ENCODE data around the gene FAM171A2. TPM values are rescaled to one million over a fixed set of nuclear protein-coding genes. Genes with fewer than 3 reads are reported as not detected.

Gene FAM171A2
- polyA plus RNA-seq, 1 donor (not counting 4 experiments of a cell fraction or from before 2014, with no cell fraction given) = 0.35 TPM

GRCh38 chr17:44323359-44324091, 40.1 kb downstream of the FAM171A2 start:
- H4K20me1 ChIP-seq (ENCODE audit: control insufficient read depth, extremely low read depth, insufficient read depth, low read length) = peaks cover under 1% of the 10 kb centered on the region
- dilution Hi-C loops (cut with MboI; ENCODE audit: extremely low pct_ligation_motif_present, low sequenced_read_pairs) = no loop called here
- peak overlapping the region; percentile 74 for H3K4me2 ChIP-seq (ENCODE audit: control insufficient read depth, extremely low read depth, insufficient read depth, low read depth, low read length)
- peaks cover 25 to 33% of the 10 kb centered on the region in 2 experiments for H3K36me3 ChIP-seq (ENCODE audit: control insufficient read depth in 2 of 2, extremely low read depth in 1 of 2, insufficient read depth in 2 of 2, low read length in 2 of 2)
- no peak for TF ChIP-seq EZH2 (IDR thresholded peaks at IDR 0.05; ENCODE audit: low read length)
- no peak for TF ChIP-seq CTCF (optimal IDR thresholded peaks at IDR 0.05 in 1 of 3, IDR thresholded peaks at IDR 0.05 in 1 of 3, conservative IDR thresholded peaks at IDR 0.05 in 1 of 3; ENCODE audit: extremely low read depth in 1 of 3, insufficient read depth in 2 of 3, low read length in 3 of 3)
- DNase-seq (ENCODE audit: low read depth, low spot score) (no peak), FAIRE-seq (no peak)
- H3K4me3 ChIP-seq (ENCODE audit: control insufficient read depth in 2 of 3, extremely low read depth in 1 of 3, insufficient read depth in 2 of 3, low read depth in 1 of 3, low read length in 3 of 3) = peak overlapping the region; percentile 84 to 99 (median 86)
- peaks cover 17% of the 10 kb centered on the region for H3K79me2 ChIP-seq (ENCODE audit: control insufficient read depth, insufficient read depth, low read length)
- H3K4me1 ChIP-seq (ENCODE audit: control insufficient read depth, extremely low read depth, insufficient read depth, low read length) = peaks cover 4% of the 10 kb centered on the region
- H3K9me3 ChIP-seq (ENCODE audit: control insufficient read depth, low read depth, low read length) = no peaks in the 10 kb centered on the region
- no peak overlapping the region for H2AFZ ChIP-seq (ENCODE audit: control insufficient read depth, low read length)
- H3K9ac ChIP-seq (ENCODE audit: control insufficient read depth, extremely low read depth, insufficient read depth, low read length) = peak overlapping the region; percentile 86
- H3K9me1 ChIP-seq (ENCODE audit: control insufficient read depth, extremely low read depth, insufficient read depth, low read length) = no peaks in the 10 kb centered on the region
- H3K27me3 ChIP-seq (ENCODE audit: control insufficient read depth, extremely low read depth, insufficient read depth, low read length) = no peaks in the 10 kb centered on the region
- peak overlapping the region; percentile 78 for H3K27ac ChIP-seq (ENCODE audit: control insufficient read depth, insufficient read depth, low read length)

GRCh38 chr17:44322236-44322895, 41.3 kb downstream of the FAM171A2 start:
- H3K4me1 ChIP-seq (ENCODE audit: control insufficient read depth, extremely low read depth, insufficient read depth, low read length) = peaks cover 4% of the 10 kb centered on the region
- no peak overlapping the region for H3K27ac ChIP-seq (ENCODE audit: control insufficient read depth, insufficient read depth, low read length)
- TF ChIP-seq EZH2 (IDR thresholded peaks at IDR 0.05; ENCODE audit: low read length) = no peak
- no peak for TF ChIP-seq CTCF (optimal IDR thresholded peaks at IDR 0.05 in 1 of 3, IDR thresholded peaks at IDR 0.05 in 1 of 3, conservative IDR thresholded peaks at IDR 0.05 in 1 of 3; ENCODE audit: extremely low read depth in 1 of 3, insufficient read depth in 2 of 3, low read length in 3 of 3)
- FAIRE-seq (no peak), DNase-seq (ENCODE audit: low read depth, low spot score) (no peak)
- peaks cover 2% of the 10 kb centered on the region for H4K20me1 ChIP-seq (ENCODE audit: control insufficient read depth, extremely low read depth, insufficient read depth, low read length)
- peaks cover under 1% of the 10 kb centered on the region for H3K27me3 ChIP-seq (ENCODE audit: control insufficient read depth, extremely low read depth, insufficient read depth, low read length)
- H3K9me1 ChIP-seq (ENCODE audit: control insufficient read depth, extremely low read depth, insufficient read depth, low read length) = no peaks in the 10 kb centered on the region
- H3K4me2 ChIP-seq (ENCODE audit: control insufficient read depth, extremely low read depth, insufficient read depth, low read depth, low read length) = no peak overlapping the region
- dilution Hi-C loops (cut with MboI; ENCODE audit: extremely low pct_ligation_motif_present, low sequenced_read_pairs) = no loop called here
- H3K9ac ChIP-seq (ENCODE audit: control insufficient read depth, extremely low read depth, insufficient read depth, low read length) = no peak overlapping the region
- H3K9me3 ChIP-seq (ENCODE audit: control insufficient read depth, low read depth, low read length) = no peaks in the 10 kb centered on the region
- H3K36me3 ChIP-seq (ENCODE audit: control insufficient read depth in 2 of 2, extremely low read depth in 1 of 2, insufficient read depth in 2 of 2, low read length in 2 of 2) = peaks cover 25 to 33% of the 10 kb centered on the region in 2 experiments
- no peak overlapping the region for H2AFZ ChIP-seq (ENCODE audit: control insufficient read depth, low read length)
- H3K79me2 ChIP-seq (ENCODE audit: control insufficient read depth, insufficient read depth, low read length) = peaks cover 17% of the 10 kb centered on the region
- no peak overlapping the region for H3K4me3 ChIP-seq (ENCODE audit: control insufficient read depth in 2 of 3, extremely low read depth in 1 of 3, insufficient read depth in 2 of 3, low read depth in 1 of 3, low read length in 3 of 3)

Measured in keratinocyte (primary cell).